H9 (cell line): Measurements from ENCODE around the gene ZNHIT2. TPM values are rescaled to one million over a fixed set of nuclear protein-coding genes. Genes with fewer than 3 reads are reported as not detected.

Experiments
- DNase-seq: peaks from one replicate; pipeline ENCODE4 v3.0.0-alpha.2; 2017
- H2AFZ ChIP-seq: one replicate; pipeline ENCODE4 v1.6.1; 2013; ENCODE audit warnings: mild to moderate bottlenecking, low read length, control low read depth, moderate library complexity
- H2AK5ac ChIP-seq: 2 replicates; pipeline ENCODE4 v1.6.1; 2013; ENCODE audit warnings: low read length, control low read depth, mixed read lengths; ENCODE audit not compliant: insufficient read length
- H2BK120ac ChIP-seq: one replicate; pipeline ENCODE4 v1.6.1; 2013; ENCODE audit warnings: low read depth, mild to moderate bottlenecking, low read length, control low read depth, inconsistent platforms; ENCODE audit not compliant: poor library complexity, severe bottlenecking
- H2BK12ac ChIP-seq: 2 replicates; pipeline ENCODE4 v1.6.1; 2013; ENCODE audit warnings: low read length, control low read depth, mixed read lengths, low read depth; ENCODE audit not compliant: insufficient read length
- H2BK15ac ChIP-seq: 2 replicates; pipeline ENCODE4 v1.6.1; 2013; ENCODE audit warnings: low read depth, low read length, control low read depth
- H2BK20ac ChIP-seq: one replicate; pipeline ENCODE4 v1.6.1; 2013; ENCODE audit warnings: low read depth, mild to moderate bottlenecking, low read length, control low read depth, inconsistent platforms; ENCODE audit not compliant: poor library complexity, severe bottlenecking
- H2BK5ac ChIP-seq: 2 replicates; pipeline ENCODE4 v1.6.1; 2013; ENCODE audit warnings: low read length, control low read depth, mixed read lengths; ENCODE audit not compliant: insufficient read length
- H3K14ac ChIP-seq: 2 replicates; pipeline ENCODE4 v1.6.1; 2013; ENCODE audit warnings: low read length, control low read depth; ENCODE audit not compliant: insufficient read depth
- H3K18ac ChIP-seq: 2 replicates; pipeline ENCODE4 v1.6.1; 2013; ENCODE audit warnings: low read depth, mild to moderate bottlenecking, mixed read lengths, low read length, control low read depth; ENCODE audit not compliant: insufficient read length
- H3K23ac ChIP-seq: 2 replicates; pipeline ENCODE4 v1.6.1; 2013; ENCODE audit warnings: low read length, control low read depth, mixed read lengths, low read depth; ENCODE audit not compliant: insufficient read length
- H3K23me2 ChIP-seq: 2 replicates; pipeline ENCODE4 v1.6.1; 2013; ENCODE audit warnings: low read depth, mild to moderate bottlenecking, mixed read lengths, low read length, control low read depth; ENCODE audit not compliant: insufficient read length, poor library complexity, severe bottlenecking
- H3K27ac ChIP-seq: 2 replicates; pipeline ENCODE4 v1.5.1; 2013; ENCODE audit warnings: low read length, control low read depth, mixed read lengths, low read depth; ENCODE audit not compliant: insufficient read length
- H3K27me3 ChIP-seq: 2 replicates; pipeline ENCODE4 v1.6.1; 2013; ENCODE audit warnings: low read length, control low read depth, inconsistent platforms; ENCODE audit not compliant: insufficient read depth
- H3K4ac ChIP-seq: 2 replicates; pipeline ENCODE4 v1.6.1; 2013; ENCODE audit warnings: low read depth, mild to moderate bottlenecking, control low read depth, inconsistent platforms, low read length, moderate library complexity
- H3K4me1 ChIP-seq: 2 replicates; pipeline ENCODE4 v1.6.1; 2013; ENCODE audit warnings: low read length, control low read depth, inconsistent platforms; ENCODE audit not compliant: insufficient read depth
- H3K4me2 ChIP-seq: 2 replicates; pipeline ENCODE4 v1.6.1; 2013; ENCODE audit warnings: low read length, control low read depth, mixed read lengths; ENCODE audit not compliant: insufficient read length, insufficient read depth
- H3K56ac ChIP-seq: 2 replicates; pipeline ENCODE4 v1.6.1; 2013; ENCODE audit warnings: low read depth, mild to moderate bottlenecking, mixed read lengths, low read length, control low read depth; ENCODE audit not compliant: insufficient read length
- H3K79me1 ChIP-seq: 2 replicates; pipeline ENCODE4 v1.6.1; 2013; ENCODE audit warnings: low read depth, mild to moderate bottlenecking, moderate library complexity, low read length, control low read depth, inconsistent platforms; ENCODE audit not compliant: insufficient read depth, poor library complexity, severe bottlenecking
- H3K79me2 ChIP-seq: 2 replicates; pipeline ENCODE4 v1.6.1; 2013; ENCODE audit warnings: low read length, control low read depth, inconsistent platforms; ENCODE audit not compliant: insufficient read depth
- H3K9ac ChIP-seq: 2 replicates; pipeline ENCODE4 v1.6.1; 2013; ENCODE audit warnings: low read length, control low read depth, mixed read lengths; ENCODE audit not compliant: insufficient read length; ENCODE audit errors: extremely low read depth
- H3K9me3 ChIP-seq: one replicate; pipeline ENCODE4 v1.6.1; 2013; ENCODE audit warnings: low read depth, low read length, inconsistent platforms; ENCODE audit not compliant: control insufficient read depth
- H3T11ph ChIP-seq: one replicate; pipeline ENCODE4 v1.6.1; 2013; ENCODE audit warnings: mild to moderate bottlenecking, low read length, control low read depth, inconsistent platforms
- H4K20me1 ChIP-seq: one replicate; pipeline ENCODE4 v1.6.1; 2013; ENCODE audit not compliant: control insufficient read depth, insufficient read length, insufficient read depth
- H4K5ac ChIP-seq: 2 replicates; pipeline ENCODE4 v1.6.1; 2013; ENCODE audit warnings: low read depth, mild to moderate bottlenecking, mixed read lengths, low read length, control low read depth; ENCODE audit not compliant: insufficient read length
- H4K8ac ChIP-seq: replicated peaks from 2 replicates; pipeline ENCODE4 v1.6.1; 2013; ENCODE audit warnings: low read length, control low read depth, mixed read lengths, low read depth; ENCODE audit not compliant: insufficient read length
- H4K91ac ChIP-seq: 2 replicates; pipeline ENCODE4 v1.6.1; 2013; ENCODE audit warnings: low read depth, mild to moderate bottlenecking, moderate library complexity, mixed read lengths, low read length, control low read depth; ENCODE audit not compliant: insufficient read length
- H3K27ac Mint-ChIP-seq, 3 experiments: 2 replicates in 2 of 3; 3 replicates in 1 of 3; pipeline ENCODE4 v1.8.0; 2020 to 2021; ENCODE audit warnings: mixed read lengths in 3 of 3, mild to moderate bottlenecking in 1 of 3, moderate library complexity in 1 of 3
- H3K27me3 Mint-ChIP-seq: 2 replicates; pipeline ENCODE4 v1.8.0; 2021; ENCODE audit warnings: low read depth, mild to moderate bottlenecking, moderate library complexity, mixed read lengths
- H3K36me3 Mint-ChIP-seq, 3 experiments: 2 replicates in 2 of 3; 3 replicates in 1 of 3; pipeline ENCODE4 v1.8.0; 2020 to 2021; ENCODE audit warnings: low read depth in 3 of 3, mixed read lengths in 3 of 3; ENCODE audit not compliant: insufficient read depth in 1 of 3
- H3K4me1 Mint-ChIP-seq, 2 experiments: 2 replicates each; pipeline ENCODE4 v1.8.0; 2020; ENCODE audit warnings: mixed read lengths in 2 of 2
- H3K4me3 Mint-ChIP-seq, 2 experiments: 2 replicates in 1 of 2; 3 replicates in 1 of 2; pipeline ENCODE4 v1.8.0; 2020 to 2021; ENCODE audit warnings: mild to moderate bottlenecking in 2 of 2, mixed read lengths in 2 of 2, moderate library complexity in 1 of 2
- H3K9me3 Mint-ChIP-seq, 2 experiments: 2 replicates in 1 of 2; 3 replicates in 1 of 2; pipeline ENCODE4 v1.8.0; 2020; ENCODE audit warnings: mild to moderate bottlenecking in 2 of 2, mixed read lengths in 2 of 2, moderate library complexity in 1 of 2
- WGBS: extraction: QIAGEN DNeasy Blood & Tissue Kit; methylation state at CpG from one replicate; pipeline ENCODE4 v1.1.7; 2013; ENCODE audit warnings: missing lambda C conversion rate, low lambda C conversion rate, mixed read lengths; ENCODE audit not compliant: insufficient read length; ENCODE audit errors: extremely low coverage; 5-methylcytosine and 5-hydroxymethylcytosine counted together
- total RNA-seq: library from RNA; stranded (reverse); gene quantifications from 2 replicates; pipeline ENCODE4 v1.2.1, GENCODE V29; 2021
- TF ChIP-seq, protein P1 (sequence below): fragments of 200-600 bp; sonication (generic); conservative IDR thresholded peaks from 3 replicates; pipeline ENCODE4 v1.8.0; 2021; ENCODE audit warnings: antibody characterized with exemption, mild to moderate bottlenecking

ZNHIT2 gene
- total RNA-seq, 1 experiment from 2014 or later = 18.3 TPM

DNA sequence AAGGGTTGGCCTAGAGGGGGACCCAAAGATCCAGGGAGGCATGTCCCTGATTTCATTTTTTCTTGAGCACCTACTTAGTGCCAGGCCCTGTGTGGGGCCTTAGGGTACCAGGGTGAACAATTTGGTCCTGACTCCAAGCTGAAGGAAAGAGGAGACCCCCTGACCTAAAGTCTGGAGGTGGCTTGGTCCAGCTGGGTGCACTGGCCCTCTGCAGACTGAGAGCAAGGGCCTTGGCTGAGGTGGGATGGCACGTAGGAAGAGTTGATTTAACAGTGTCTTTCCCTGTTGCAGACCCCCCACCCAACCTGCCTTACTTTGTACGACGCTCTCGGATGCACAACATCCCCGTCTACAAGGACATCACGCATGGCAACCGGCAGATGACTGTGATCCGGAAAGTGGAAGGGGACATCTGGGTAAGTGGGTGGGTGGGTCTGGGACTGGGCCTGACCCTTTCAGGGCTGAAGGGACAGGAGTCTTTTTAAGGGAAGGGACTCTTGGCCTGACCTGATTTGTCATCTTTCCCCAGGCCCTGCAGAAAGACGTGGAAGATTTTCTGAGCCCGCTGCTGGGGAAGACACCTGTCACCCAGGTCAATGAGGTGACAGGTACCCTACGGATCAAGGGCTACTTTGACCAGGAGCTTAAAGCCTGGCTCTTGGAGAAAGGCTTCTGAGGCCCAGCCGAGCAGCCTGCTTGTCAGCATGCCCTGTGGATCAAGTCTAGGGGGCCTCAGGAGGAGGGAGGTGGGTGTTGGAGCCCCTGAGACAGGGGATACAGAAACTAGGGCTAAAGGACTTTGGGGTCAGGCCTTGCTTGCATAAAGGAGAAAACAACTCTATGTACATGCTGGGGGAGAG, 7.9 kb upstream of the ZNHIT2 start:
- Histone ChIP-seq H3K4me1 (no peaks in the 10 kb centered on the region), H2BK15ac (no peak overlapping the region), H3K18ac (no peak overlapping the region), H3K23ac (no peak overlapping the region), H3T11ph (no peak overlapping the region), H2BK12ac (no peak overlapping the region), H4K5ac (no peak overlapping the region), H2BK120ac (no peak overlapping the region), H3K23me2 (peaks cover 6% of the 10 kb centered on the region), H2BK5ac (no peak overlapping the region), H3K27me3 (no peaks in the 10 kb centered on the region), H3K4ac (no peak overlapping the region), H3K79me2 (peaks cover 9% of the 10 kb centered on the region; the same call in 1 of the 2 replicates), H3K79me1 (peaks cover 5% of the 10 kb centered on the region), H3K9me3 (no peaks in the 10 kb centered on the region), H4K8ac (no peak overlapping the region), H4K20me1 (no peaks in the 10 kb centered on the region), H3K14ac (no peak overlapping the region), H2AK5ac (no peak overlapping the region), H3K56ac (no peak overlapping the region), H3K4me2 (no peak overlapping the region), H2BK20ac (no peak overlapping the region), H4K91ac (no peak overlapping the region), H2AFZ (no peak overlapping the region), H3K9ac (no peak overlapping the region), H3K27ac (no peak overlapping the region)
- Mint-ChIP-seq H3K27ac (no peak overlapping the region), H3K9me3 (no peaks in the 10 kb centered on the region), H3K27me3 (no peaks in the 10 kb centered on the region), H3K4me3 (peak overlapping the region in 1 of 2 experiments; percentile 42; a peak in 1 of 5 replicates), H3K36me3 (peaks cover 26 to 60% (median 59%) of the 10 kb centered on the region in 3 experiments), H3K4me1 (peaks cover 4 to 15% of the 10 kb centered on the region in 2 experiments)
- DNase-seq = no peak
- WGBS = no CpG with 5 or more reads among the region's 12 CpGs
- TF ChIP-seq, protein P1, sequence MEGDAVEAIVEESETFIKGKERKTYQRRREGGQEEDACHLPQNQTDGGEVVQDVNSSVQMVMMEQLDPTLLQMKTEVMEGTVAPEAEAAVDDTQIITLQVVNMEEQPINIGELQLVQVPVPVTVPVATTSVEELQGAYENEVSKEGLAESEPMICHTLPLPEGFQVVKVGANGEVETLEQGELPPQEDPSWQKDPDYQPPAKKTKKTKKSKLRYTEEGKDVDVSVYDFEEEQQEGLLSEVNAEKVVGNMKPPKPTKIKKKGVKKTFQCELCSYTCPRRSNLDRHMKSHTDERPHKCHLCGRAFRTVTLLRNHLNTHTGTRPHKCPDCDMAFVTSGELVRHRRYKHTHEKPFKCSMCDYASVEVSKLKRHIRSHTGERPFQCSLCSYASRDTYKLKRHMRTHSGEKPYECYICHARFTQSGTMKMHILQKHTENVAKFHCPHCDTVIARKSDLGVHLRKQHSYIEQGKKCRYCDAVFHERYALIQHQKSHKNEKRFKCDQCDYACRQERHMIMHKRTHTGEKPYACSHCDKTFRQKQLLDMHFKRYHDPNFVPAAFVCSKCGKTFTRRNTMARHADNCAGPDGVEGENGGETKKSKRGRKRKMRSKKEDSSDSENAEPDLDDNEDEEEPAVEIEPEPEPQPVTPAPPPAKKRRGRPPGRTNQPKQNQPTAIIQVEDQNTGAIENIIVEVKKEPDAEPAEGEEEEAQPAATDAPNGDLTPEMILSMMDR = no peak
